Measurements from ENCODE around the gene ANKRD61.
A peak's percentile ranks its signal among the peaks of the same experiment; 100 is the strongest.
"Not testable (repeated sequence)": the region's sequence is repeated elsewhere in the genome, so short reads cannot be mapped to it uniquely, and the experiment has no call there.

The ANKRD61 gene

DNA sequence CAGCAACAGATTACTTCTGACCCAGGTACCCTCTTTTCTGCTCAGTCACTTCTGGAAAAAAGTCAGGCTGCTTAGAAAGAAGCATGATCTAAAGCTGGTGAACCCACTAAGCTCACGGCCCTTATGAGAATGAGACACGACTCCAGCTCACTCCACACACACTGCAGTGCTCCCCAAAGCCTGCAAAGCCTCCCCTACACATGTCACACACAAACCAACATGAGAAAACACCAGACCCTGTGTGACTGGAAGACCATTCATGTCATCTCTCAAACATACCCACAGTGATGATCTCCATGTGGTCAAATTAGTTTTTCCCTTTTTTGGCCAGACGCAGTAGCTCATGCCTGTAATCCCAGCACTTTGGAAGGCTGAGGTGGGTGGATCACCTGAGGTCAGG is 391 bp downstream of the ANKRD61 start:
- no peak for DNase-seq (ENCODE audit: low read depth)

DNA sequence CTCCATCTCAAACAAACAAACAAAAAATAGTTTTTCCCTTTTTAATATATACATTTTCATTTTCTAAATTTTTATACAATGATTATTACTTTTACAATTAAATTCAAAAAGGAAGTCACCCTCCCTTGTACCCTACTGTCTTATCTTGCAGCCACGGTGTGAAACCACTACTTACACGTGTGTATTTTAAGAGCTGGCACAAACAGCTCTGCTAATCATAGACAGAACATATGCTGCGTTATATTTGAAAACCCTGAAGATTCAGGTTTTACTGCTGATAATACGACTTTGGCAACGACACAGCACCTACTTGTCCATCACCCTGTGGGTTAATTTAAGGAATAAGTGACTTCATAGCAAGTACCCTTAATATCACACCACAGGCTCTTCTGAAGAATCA is 991 bp downstream of the ANKRD61 start:
- DNase-seq (ENCODE audit: low read depth): no peak

DNA sequence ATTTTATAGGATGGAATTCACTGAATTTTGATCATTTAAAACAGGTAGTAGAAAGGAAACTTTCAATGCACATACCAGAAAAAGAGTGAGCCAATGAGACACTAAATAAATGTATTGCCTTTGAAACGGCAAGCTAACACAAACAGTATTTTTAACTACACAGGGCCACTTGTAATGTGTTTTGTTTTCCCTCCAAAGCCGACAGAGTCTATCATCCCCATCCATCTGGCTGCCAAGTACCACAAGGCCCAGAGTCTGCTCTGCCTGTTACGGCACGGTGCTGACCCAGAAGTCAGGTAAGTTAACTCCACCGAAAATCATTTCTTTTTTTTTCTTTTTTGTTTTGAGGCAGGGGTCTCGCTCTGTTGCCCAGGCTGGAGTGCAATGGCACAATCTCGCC is 1.5 kb downstream of the ANKRD61 start:
- DNase-seq (ENCODE audit: low read depth): no peak

DNA sequence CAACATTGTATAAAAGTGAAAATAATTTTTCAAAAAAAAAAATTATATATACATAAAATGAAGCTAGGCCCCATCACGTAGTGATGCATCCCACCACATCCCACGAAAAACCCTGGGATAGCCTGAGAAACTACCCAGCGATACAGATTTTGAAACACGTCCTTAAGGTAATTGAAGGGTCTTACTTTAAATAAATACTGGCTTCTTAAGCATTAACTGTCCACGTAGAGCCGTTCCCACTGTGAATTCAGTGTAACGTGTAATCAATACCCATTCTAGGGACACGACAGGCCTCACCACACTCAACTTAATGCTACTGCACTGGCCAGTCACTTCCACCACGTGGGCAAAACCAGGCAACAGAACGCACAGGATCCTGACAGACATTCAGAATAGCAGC is 4.0 kb downstream of the ANKRD61 start:
- no peak for DNase-seq (ENCODE audit: low read depth)

DNA sequence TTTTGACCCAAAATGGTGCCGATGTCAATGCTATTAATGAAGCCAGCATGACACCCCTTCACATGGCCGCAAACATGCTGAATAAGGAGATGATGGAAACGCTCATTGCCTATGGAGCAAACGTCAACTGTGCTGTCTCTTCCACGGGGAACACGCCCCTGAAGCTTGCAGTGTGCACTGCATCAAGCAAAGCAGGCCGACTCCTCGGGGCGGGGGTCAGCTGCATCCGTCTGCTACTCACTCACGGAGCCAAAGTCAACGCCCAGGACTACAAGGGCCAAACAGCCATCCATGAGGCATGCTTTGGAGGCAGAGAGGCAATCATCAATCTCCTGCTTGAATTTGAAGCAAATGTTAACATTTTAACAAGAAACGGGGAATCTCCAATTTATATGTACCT is 4.5 kb downstream of the ANKRD61 start:
- DNase-seq (ENCODE audit: low read depth): no peak

DNA sequence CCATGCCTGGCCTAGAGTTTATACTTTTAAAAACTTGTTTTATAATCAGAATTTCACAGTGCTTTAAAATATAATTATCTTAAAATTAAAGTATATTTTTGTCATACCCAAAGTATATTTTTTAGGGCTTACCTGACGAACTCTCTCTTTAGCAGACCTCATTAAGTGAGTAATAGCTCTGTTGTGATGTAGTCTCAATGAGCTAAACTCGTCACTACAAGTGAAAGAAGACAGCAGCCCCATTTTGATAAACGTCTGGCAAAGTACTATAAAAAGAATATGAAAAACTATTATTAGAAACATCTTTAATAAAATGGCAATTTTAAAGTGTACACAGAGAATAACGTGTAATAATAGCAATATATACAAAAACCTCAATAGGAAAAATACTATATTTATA is 18.6 kb downstream of the ANKRD61 start:
- DNase-seq (ENCODE audit: low read depth): no peak

DNA sequence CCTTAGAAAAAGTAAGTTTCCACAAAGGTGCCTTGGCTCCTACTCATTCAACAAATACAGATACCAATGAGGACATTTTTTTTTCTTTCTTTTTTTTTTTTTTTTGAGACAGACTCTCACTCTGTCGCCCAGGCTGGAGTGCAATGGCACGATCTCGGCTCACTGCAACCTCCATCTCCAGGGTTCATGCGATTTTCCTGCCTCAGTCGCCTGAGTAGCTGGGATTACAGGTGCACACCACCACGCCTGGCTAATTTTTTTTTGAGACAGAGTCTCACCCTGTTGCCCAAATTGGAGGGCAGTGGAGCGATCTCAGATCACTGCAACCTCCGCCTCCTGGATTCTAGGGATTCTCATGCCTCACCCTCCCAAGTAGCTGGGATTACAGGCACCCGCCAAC is 20.0 kb downstream of the ANKRD61 start:
- not testable (repeated sequence) for DNase-seq (ENCODE audit: low read depth)

DNA sequence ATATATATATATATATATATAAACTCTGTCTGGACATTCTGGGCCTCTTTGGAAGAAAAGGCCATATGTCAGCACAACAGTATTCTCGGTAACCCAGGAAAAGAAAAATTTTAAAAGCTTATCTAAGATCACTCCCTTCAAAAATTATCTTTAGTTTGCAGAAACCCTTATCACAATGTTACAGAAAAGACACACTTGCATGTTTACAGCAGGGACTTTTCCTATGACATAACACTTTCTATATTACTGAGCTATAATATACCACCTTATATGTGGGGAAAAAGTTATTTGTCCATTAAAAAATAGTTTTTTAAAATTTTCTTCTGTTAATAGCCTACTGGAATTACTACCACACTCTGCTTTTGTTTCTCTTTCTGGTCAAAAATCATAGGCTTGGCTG is 25.4 kb downstream of the ANKRD61 start:
- DNase-seq (ENCODE audit: low read depth): no peak

DNA sequence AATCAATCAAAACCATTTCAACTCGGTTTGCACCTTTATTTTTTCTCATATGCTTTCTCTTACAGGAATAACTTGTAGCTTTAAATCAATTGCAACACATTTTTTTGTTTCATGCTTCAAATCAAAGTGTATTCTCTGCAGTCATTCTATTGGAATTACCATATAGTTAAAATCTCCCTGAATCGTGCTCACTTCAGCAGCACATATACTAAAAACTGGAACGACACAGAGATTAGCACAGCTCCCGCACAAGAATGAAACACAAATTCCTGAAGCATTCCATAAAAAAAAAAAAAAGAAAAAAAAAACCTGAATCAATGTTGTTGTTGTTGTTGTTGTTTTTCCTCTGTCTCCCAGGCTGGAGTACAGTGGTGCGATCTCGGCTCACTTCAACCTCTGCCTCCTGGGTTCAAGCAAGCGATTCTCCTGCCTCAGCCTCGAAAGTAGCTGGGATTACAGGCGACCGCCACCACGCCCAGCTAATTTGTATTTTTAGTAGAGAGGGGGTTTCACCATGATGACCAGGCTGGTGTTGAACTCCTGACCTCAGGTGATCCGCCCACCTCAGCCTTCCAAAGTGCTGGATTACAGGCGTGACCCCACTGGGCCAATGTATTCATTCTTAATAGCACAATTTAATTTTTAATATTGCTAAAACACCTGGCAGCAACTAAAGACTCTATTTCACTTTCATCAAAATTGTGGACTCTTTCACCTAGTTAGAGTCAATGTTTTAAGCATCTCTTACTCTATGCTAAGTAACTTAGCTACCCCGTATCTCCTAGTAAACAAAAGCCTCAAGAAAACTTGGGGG is 26.3 kb downstream of the ANKRD61 start:
- DNase-seq (ENCODE audit: low read depth): peak; percentile 19

DNA sequence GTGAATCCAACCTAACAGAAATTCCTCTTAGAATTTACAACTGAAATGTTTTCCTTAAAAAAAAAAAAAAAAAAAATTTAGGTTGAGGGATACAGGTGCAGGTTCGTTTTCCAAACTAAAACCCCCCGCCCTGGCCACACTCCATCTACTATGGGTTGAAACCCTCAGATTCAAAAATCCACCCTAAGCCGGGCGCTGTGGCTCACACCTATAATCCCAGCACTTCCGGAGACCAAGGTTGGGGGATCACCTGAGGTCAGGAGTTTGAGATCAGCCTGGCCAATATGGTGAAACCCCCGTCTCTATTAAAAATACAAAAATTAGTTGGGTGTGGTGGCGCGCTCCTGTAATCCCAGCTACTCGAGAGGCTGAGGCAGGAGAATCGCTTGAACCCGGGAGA is 28.8 kb downstream of the ANKRD61 start:
- not testable (repeated sequence) for DNase-seq (ENCODE audit: low read depth)

DNA sequence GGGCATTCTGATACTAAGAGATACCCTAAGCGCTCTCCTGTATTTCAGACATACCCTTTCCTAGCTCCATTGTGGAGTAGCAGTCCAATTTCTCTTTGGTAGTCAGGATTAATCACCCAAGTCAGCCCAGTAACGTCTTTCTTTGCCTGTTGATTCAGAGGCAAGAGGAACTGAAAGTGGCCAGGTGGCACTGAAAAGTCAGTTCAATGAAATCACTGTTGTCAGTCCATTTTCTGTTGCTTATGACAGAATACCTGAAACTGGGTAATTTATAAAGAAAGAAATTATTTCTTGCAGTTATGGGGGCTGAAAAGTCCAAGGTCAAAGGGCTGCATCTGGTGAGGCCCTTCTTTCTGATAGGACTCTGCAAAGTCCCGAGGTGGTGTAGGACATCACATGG is 40.2 kb downstream of the ANKRD61 start:
- DNase-seq (ENCODE audit: low read depth): no peak

DNA sequence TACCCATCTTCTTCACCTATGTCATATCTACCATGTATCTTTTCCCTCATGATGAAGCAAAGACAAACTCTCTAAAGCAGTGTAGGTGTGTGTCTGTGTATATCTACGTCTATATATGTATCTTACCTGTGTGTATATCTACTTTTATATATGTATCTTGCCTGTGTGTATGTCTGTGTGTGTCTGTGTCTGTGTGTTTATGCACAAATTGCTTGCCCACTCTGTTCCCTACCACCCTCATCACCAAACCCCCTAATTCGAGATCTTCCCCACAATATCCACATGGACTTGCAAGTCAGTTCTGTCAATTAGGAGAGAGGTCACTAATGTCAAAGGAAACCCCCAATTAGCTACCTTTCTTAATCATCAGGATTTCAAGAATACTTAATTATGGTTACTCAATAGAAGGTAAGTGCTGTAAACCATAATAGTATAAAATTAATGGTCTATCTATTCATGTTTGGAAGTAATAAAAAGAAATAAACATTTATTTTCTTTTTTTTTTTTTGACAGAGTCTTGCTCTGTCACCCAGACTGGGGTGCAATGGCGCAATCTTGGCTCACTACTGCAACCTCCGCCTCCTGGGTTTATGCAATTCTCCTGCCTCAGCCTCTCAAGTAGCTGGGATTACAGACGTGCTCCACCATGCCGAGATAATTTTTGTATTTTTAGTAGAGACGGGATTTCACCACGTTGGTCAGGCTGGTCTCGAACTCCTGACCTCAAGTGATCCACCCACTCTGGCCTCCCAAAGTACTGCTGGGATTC is 43.6 kb downstream of the ANKRD61 start:
- DNase-seq (ENCODE audit: low read depth): no peak

DNA sequence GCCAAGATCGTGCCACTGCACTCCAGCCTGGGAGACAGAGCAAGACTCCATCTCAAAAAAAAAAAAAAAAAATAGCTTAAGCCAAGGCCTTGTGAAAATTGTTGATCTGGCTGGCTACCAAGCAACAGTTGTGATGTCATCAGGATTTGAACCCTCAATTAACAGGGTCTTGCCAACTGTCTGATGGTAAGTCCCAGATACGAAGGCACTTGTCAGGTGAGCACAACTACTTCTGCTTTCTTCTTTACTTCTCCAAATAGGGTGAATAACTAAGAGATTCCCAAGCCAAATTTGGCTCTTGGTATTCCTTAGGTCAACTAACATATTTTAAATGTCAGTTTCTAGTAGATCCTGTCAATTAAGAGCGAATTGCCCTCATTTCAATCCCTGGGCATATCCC is 47.4 kb downstream of the ANKRD61 start:
- DNase-seq (ENCODE audit: low read depth): no peak

DNA sequence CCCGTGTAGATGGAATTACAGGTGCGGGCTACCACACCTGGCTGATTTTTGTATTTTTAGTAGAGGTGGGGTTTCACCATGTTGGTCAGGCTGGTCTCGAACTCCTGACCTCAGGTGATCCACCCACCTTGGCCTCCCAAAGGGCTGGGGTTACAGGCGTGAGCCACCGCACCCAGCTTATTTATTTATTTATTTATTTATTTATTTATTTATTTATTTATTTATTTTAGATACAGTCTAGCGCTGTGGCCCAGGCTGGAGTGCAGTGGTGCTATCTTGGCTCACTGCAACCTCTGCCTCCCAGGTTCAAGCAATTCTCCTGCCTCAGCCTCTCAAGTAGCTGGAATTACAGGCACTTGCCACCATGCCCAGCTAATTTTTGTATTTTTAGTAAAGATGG is 51.9 kb downstream of the ANKRD61 start:
- DNase-seq (ENCODE audit: low read depth): not testable (repeated sequence)

Data from EH (cell line).